NCI-H1092 treated with DMSO at 0.1 percent for 48 hours (cell line): Measurements from ENCODE around the gene TMEM271.

Experiments used
- DNase-seq: peaks from one replicate; lab custom pipeline; 2025; lab: John Stamatoyannopoulos, UW

TMEM271 gene

GRCh38 chr4:576245-576821 lies at the start of gene TMEM271:
TSS of gene TMEM271 (minus strand) at chr4:576295. CDS start at chr4:576062, 233 bp downstream.
- no peak for DNase-seq

- no peak for DNase-seq
Measured at GRCh38 chr4:625631-626161, 49.6 kb upstream of the TMEM271 start.

DNA sequence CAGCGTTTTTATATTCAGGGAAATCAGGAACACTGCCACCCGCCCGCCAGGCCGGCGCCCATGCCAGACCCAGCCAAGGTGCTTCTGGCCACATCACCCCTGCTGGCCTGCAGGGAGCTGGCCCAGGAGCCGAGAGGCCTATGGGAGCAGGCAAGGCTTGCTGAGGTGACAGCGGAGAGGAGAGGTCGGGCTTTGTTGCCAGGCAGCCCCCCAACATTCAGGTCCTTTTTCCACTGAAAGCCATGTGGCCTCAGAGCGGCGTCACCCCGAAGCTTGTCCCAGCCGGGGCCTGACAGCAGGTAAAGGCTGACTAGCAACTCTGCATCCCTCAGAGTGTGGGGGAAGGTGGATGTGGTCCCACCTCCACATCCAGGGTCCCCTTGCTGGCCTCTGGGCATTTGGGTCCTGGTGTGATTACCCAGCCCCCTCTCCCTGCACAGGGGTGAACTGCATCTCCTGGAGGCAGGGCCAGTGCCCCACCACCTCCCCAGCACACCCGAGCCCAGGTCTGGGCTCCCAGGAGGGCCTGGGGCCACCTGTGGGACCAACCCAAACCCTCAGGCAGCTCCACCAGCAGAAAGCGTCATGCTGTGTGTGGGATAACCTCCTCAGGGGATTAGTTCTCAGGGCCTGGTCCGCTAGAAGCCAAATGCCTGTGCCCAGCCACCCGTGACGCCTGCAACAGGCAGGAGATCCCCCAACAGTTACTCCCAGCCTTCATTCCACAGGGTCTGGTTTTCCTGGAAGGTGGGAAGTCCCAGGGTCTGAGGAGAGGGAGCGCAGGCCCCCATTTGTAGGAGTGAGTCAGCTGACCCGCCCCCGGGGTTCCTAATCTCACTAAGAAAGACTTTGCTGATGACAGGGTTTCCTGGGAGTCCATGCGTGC lies 48.9 kb upstream of the TMEM271 start, which contains the start of gene PDE6B:
TSS of gene PDE6B (plus strand) at position 869 of the 886 bp plus-strand sequence. CDS start 54 bp downstream, outside the sequence.
- DNase-seq = no peak

GRCh38 chr4:623914-624566 lies 47.9 kb upstream of the TMEM271 start:
- no peak for DNase-seq

DNA sequence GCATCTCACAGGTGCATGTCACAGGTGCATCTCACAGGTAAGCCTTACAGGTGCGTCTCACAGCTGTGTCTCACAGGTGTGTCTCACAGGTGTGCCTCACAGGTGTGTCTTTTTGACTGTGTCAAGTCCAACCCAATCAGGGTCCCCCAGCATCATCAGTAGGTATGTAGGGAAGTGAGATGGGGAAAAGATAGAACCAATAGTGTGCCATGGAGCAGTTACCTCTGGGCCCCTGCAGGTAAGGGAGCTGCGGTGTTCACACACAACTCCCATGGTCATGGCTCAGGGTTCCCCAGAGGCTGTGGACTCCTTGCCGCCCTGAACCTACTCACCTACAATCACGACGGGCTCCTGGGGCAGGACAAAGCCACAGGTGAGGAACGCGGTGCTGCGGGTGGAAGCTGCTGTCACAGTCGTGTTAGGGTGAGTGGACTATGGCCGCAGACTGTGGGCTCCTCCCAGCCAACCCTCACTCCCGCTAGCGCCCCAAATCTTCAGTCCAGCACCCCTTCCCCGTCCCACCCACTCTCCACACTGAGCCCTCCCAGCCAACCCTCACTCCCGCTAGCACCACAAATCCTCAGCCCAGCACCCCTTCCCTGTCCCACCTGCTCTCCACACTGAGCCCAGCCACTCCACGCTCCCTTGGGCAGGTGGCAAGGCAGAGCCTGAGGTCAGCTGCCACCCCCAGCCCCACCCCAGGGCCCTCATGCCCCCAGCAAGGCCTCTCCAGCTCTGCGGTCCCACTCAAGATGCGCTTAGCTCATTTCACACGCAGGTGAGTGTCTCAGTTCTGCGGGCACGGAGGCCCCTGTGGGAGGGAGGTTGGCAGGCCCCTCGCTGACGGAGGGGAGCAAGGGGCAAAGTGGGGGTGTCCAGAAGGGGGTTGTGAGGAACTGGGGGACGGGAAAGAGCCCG lies 47.2 kb upstream of the TMEM271 start:
- no peak for DNase-seq

- no peak for DNase-seq
Measured at GRCh38 chr4:622071-622995, 46.2 kb upstream of the TMEM271 start.

GRCh38 chr4:621296-622070 lies 45.4 kb upstream of the TMEM271 start:
- DNase-seq = no peak

DNA sequence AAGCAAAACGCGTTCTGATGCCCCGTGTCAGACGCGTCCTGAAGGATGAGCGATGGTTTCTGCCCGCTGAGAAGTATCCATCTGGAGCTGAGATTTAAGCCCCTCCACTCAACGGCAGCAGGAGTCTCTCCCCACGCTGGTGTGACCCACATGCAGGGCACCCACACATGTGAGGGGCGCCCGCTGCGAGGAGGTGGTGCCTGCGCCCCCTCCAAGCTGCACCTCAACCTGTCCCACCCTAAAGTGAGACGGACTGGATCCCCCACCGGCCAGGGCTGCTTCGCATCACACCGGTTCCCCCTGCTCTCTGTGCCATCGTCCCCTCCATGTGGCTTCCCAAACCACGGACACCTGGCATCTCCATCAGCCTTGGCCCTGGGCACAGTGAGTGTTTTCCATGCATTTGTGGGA lies 44.8 kb upstream of the TMEM271 start:
- DNase-seq = no peak

DNA sequence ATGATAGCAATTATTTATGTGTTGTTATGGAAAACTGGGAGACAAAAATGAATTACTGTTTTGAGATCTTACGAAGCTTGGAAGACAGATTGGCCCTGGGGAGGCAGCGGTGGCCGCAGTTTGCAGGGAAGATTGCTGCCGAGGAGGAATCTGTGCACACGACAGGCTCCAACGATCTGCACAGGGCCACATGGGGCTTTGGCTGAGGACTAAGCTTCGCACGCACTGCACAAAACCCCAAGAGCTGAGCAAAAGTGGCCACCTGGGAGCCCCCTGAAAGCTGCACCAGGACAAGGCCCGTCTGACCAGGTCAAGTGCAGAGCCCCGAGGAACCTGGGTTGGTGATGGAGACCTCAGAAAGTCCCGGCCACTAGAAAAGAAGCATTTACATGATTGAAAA lies 44.1 kb upstream of the TMEM271 start:
- no peak for DNase-seq

- no peak for DNase-seq
Measured at GRCh38 chr4:617644-618641, 41.8 kb upstream of the TMEM271 start.

DNA sequence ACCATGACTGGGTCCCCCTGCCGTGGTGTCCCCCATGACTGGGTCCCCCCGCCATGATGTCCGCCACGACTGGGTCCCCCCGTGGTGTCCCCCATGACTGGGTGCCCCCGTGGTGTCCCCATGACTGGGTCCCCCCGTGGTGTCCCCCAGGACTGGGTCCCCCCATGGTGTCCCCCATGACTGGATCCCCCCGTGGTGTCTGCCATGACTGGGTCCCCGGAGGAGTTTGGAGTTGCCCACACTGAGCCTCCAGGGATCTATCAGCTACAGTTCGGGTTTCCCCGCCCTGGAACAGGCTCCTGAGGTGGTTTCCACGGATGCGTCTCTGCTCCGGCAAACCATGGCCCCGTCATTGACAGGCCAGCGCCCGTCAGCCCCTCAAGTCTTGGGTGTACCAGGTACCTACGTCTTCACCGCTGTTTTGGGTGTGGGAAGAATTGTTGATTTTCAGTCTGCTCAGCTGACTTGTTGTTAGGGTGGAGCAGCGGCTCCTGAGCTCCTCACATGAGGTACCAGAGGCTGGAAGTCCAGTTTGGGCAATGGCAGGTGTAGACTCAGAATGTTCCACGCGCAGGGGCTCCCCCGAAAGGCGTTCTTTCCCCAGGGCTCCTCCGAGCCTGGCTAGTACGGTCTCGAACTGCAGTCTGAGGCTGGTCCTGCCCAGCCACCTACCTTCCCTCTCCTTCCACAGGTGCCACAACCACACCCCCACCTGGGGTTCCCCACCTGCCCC lies 41.0 kb upstream of the TMEM271 start:
- DNase-seq = no peak

GRCh38 chr4:616091-616490 lies 40.0 kb upstream of the TMEM271 start:
- no peak for DNase-seq

DNA sequence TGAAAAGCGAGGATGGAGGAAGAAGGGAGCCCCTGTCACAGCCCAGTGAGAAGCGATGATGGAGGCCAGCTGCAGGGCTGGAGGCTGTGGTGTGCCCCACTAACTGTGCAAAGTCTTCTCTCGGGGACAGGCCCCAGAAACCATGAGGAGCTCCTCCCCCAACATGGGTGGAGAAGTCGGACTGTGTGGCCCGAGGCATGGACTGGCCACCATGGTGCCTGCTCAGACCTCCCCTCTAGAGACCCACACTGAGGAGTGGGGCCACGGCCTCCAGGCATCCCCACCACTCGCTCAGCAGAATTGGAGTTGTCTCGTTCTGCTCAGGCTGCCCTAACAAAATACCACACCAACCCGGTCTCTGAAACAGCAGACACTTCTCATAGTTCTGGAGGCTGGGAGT lies 37.0 kb upstream of the TMEM271 start:
- DNase-seq = no peak

DNA sequence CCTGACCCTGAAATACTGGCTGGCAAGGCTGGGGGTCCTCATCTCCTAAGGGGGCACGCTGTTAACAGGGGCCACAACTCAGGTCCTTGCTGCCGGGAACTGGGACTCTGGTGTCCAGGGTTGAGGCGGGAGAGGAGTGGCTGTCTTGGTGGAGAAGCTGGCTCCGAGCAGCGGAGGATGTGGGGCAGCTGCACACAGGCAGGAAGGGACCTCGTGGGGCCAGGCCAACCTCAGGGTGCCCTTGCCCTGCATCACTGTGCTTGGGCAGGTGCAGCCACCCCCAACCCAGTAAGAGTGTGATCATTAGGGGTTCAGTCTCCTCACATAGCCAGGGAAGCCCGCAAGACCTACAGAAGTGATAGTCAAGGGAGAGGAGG lies 36.6 kb upstream of the TMEM271 start:
- no peak for DNase-seq

- no peak for DNase-seq
Measured at GRCh38 chr4:612052-612748, 36.1 kb upstream of the TMEM271 start.

DNA sequence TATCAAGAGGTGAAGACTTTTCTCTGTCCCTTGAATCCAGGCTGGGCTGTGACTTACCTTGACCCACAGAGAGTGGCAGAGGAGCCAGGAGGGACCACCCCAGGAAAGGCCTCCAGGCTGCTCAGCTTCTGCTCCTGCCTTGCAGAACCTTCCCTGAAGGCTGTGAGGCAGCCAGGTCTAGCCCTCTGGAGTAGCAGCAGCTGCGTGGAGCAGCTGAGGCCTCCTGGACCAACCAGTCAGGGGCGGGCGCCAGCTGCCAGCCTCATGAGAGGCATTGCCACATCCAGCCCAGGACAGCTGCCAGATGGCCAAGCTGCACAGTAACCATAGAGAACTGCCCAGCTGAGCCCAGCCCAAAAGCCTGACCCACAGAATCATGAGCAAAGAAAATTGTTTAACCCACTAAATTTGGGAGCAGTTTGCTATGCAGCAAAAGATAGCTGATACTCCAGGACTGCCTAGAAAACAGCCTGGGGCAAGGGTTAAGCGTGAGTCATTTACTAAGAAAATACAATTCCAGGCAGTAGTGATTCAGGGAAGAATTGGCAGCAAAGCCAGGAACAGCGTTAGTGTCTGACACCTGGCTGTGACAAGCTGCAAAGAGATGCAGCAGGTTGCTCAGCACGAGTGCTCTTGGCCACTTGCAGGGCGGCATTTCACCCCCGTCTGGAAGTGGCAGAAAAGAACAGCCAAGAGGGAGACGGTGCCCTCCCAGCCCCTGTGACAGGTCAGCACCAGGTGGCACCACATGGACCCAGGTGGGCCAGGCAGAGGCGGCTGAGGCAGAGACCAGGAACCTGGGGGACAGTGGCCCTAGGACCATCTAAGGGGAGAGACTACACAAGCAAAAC lies 34.5 kb upstream of the TMEM271 start:
- DNase-seq = peak; percentile 59
